ENCODE measurements around the gene CMIP.

Gene CMIP

GRCh38 chr16:81695321-81696165 lies 250.9 kb downstream of the CMIP start:
- DNase-seq: no peak

GRCh38 chr16:81696166-81696960 lies 251.8 kb downstream of the CMIP start:
- no peak for DNase-seq

- DNase-seq: no peak
Observed at GRCh38 chr16:81696961-81697615, 252.5 kb downstream of the CMIP start.

- no peak for DNase-seq
Observed at GRCh38 chr16:81697616-81698309, 253.2 kb downstream of the CMIP start.

GRCh38 chr16:81698310-81698641 lies 253.7 kb downstream of the CMIP start:
- DNase-seq: no peak

- no peak for DNase-seq
Observed at GRCh38 chr16:81699596-81699995, 255.0 kb downstream of the CMIP start.

GRCh38 chr16:81700071-81700779 lies 255.6 kb downstream of the CMIP start:
- DNase-seq: no peak

- DNase-seq: no peak
Observed at GRCh38 chr16:81700780-81701165, 256.2 kb downstream of the CMIP start.

- DNase-seq: no peak
Observed at GRCh38 chr16:81701296-81701970, 256.8 kb downstream of the CMIP start.

GRCh38 chr16:81702506-81702905 lies 257.9 kb downstream of the CMIP start:
- DNase-seq: no peak

- DNase-seq: no peak
Observed at GRCh38 chr16:81703177-81704155, 258.9 kb downstream of the CMIP start.

GRCh38 chr16:81705261-81705660 lies 260.7 kb downstream of the CMIP start:
- DNase-seq: no peak

GRCh38 chr16:81706327-81707295 lies 262.0 kb downstream of the CMIP start:
- no peak for DNase-seq

- peak; percentile 72 for DNase-seq
Observed at GRCh38 chr16:81707411-81708265, 263.0 kb downstream of the CMIP start.

- peak; percentile 31 for DNase-seq
Observed at GRCh38 chr16:81708266-81709015, 263.8 kb downstream of the CMIP start.

- no peak for DNase-seq
Observed at GRCh38 chr16:81709016-81709900, 264.6 kb downstream of the CMIP start.

Measured in NCI-H446 treated with DMSO at 0.1 percent for 48 hours (cell line).